SIG-M5 treated with dmso at 0.1 percent for 504 hours (cell line): ENCODE measurements around the gene BLOC1S1.

Experiments
- DNase-seq: peaks from one replicate; lab custom pipeline; 2025; ENCODE audit not compliant: unreplicated experiment; lab: John Stamatoyannopoulos, UW

BLOC1S1 gene

GRCh38 chr12:55694188-55694515 lies 21.7 kb upstream of the BLOC1S1 start:
- DNase-seq: no peak

DNA sequence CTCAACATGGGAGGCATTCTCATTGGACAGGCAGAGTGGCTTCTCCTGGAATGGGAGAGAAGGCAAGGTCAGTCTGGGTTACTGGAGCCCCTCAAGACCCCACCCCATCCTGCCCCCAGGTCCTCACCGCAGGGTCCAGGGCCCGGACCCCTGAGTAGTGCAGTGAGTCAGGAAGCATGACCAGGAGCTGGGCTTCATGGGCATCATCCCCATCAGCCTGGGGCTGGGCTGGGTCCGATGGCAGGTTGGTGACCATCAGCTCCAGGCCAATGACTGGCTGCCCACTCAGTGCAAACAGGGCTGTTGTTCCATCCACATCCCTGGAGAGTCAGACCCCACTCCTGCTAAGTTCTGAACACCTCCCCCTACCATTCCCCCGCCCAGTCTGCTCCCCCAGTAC lies 21.2 kb upstream of the BLOC1S1 start:
- DNase-seq: no peak

DNA sequence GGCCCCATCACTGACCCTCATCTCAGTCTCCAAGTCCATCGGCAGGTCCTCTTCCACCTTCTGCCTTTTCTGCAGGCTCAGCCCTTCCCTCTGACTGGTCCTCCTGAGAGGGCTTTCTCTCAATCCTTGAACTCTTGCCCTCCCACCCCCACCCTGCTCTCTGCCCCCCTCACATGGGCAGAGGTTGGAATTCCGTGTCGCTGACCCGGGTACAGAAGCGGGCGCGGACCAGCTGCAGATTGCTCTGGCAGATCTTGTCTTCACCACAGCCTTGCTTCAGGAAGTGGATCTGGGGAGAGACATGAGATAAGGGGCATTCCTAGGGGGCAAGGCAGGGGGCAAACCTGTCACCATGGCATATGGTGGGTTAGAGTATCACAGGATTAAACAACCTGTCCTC lies 20.5 kb upstream of the BLOC1S1 start:
- no peak for DNase-seq

DNA sequence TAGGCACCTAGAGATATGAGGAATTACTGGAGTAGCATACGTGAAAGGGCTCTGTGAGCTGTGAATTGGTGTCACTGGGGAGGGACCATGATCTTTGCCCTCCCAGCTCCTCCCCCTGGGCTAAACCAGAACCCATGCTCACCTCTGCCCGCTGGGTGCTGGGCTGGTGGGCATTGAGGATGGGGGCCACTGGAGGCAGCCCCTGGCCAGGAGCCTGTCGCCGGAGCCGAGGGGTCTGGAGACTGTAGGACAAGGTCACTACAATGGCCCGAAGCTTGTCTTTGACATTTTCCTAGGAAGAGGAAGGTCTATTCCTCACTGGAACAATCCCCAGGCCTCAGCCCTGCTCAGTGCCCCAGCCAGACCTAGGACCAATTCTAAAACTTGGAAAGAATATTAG lies 19.7 kb upstream of the BLOC1S1 start:
- DNase-seq: no peak

GRCh38 chr12:55696796-55697462 lies 18.9 kb upstream of the BLOC1S1 start:
- no peak for DNase-seq

DNA sequence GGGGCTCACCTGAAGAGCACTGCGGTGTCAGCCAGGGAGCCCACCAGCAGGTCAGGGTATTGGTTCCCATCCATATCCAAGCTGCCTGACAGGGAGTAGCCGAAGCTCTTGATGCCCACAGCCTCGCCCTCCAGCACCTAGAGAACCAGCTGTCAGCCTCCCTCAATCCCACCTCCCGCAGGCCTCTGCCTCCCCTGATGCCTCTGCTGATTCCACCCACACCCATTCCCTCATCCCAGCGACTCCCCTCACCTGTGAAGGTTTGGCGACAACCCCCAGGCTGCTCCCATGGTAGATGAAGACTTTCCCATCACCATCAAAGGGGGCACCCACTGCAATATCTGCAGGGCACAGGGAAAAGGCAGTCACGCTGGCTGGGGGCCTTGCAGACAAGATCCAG lies 18.2 kb upstream of the BLOC1S1 start:
- no peak for DNase-seq

DNA sequence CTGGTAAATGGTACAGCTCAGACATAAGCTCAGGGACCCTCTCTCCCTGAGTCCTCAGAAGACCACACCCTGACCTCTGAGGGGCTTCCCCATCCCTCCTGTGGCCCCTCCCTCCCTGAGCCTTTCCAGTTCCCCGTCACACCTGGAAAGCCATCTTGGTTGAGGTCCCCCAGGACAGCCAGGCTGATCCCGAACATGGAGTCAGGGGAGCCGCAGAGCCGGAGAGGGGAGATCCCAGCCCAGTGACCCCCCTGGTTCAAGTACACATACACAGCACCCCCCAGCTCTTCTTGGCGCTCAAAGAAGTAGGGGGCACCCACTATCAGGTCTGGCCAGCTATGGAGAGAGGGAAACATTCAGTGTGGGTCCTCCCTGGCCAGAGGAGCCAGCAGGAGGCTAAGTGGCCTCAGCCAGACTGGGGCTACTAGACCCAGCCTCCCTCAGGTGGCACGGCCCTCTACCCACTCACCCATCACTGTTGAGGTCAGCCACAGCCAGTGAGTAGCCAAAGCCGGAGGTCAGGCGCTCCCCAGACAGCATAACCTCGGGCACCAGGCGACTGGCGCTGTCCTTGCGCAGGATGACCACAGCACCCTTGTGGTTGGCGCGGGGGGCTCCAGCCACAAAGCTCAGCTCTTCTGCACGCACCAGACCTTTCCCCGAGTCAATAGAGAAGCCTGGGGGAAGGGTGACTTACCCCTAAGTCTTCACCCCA lies 17.4 kb upstream of the BLOC1S1 start:
- DNase-seq: no peak

GRCh38 chr12:55698965-55699364 lies 16.9 kb upstream of the BLOC1S1 start:
- no peak for DNase-seq

GRCh38 chr12:55699471-55700055 lies 16.3 kb upstream of the BLOC1S1 start:
- no peak for DNase-seq

DNA sequence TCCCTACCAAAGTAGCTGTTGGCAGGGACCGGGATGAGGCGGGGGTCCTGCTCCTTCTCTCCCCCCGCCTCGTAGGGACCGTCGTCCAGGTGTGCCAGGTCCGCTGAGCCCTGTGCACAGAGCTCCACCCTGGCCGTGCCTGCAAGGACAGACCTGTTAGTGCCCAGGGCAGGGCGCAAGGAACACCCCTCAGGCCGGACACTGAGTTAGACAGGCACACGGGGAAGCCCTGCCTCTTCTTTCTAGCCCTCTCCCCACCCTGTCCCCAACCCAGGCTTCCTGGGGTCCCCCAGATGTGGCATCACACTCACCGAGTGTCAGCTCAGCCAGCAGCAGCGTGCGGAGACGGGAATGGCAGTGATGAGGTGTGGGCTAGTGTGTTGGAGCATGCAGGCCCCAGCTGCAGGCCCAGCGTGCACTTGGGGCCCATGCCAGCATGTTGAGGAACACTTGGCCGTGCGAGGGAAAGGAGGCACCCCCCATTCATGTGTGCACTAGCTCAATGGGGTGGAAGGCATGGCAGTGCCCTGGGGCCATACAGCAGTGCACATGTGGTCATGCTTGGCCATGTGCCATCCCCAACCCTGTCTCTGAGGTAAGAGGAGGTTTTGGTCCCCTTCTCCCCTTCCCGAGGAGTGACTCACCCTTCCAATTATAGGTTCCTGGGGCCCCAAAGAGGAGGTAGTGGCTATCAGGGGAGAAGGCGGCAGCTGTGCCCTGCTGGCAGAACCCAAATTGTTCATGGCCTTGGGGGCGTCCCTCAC lies 15.4 kb upstream of the BLOC1S1 start:
- DNase-seq: peak; percentile 55

DNA sequence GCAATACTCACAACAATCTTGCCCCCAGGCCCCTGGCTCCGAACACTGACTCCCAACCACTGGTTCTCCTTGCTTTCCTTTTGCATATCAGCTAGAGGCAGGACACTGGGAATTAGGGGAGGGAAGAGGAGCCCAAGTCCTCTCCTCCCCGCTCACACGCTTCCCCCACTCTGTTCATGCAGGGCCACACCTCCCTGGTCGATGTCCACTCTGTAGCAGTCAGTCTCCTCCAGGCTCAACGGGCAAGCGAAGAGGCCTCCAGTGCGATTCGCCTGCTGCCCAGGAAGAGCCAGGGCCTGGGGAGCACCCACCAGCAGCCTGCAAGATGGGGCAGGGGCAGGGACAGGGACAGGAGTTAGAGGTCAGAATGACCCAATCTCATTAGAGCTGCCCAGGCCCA lies 13.0 kb upstream of the BLOC1S1 start:
- DNase-seq: no peak

- no peak for DNase-seq
Measured at GRCh38 chr12:55703288-55703687, 12.6 kb upstream of the BLOC1S1 start.

DNA sequence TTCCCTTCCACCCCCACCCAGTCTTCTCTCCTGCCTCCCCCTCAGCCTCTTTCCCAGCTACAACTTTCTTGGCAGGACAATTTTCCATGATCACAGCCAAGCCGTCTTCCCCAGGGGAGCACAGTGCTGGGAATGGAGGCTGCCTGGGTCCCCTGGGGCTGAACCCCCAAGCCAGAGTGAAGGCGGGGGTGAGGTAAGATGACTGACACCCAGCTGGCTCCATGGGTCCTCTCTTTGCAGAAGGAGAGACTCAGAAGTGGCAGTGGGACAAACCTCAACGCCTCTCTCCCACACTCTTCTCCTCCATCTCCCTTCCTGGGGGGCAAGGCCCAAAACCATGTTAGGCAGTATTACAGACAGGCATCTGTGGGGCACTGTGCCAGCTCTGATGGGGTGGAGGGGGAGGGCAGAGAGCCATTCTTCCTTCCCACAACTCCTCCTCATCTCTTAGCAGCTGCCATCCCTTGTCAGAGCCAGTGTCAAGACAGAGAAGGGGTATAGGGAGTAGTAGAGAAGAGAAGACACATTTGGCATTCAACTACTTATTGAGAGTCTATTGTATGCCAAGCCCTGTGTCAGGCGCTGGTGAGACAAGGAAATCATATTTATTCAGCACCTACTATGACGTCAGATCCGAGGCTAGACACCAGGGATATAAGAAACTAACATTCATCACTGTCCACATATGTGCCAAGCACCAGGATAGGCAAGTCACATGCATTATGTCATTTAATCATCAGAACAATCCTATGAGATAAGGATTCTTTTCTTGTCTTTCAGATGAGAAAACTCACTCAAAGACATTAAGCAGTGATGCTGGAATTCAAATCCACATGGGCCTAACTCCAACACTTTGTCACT lies 11.7 kb upstream of the BLOC1S1 start:
- DNase-seq: no peak

GRCh38 chr12:55704824-55705718 lies 10.8 kb upstream of the BLOC1S1 start:
- no peak for DNase-seq

DNA sequence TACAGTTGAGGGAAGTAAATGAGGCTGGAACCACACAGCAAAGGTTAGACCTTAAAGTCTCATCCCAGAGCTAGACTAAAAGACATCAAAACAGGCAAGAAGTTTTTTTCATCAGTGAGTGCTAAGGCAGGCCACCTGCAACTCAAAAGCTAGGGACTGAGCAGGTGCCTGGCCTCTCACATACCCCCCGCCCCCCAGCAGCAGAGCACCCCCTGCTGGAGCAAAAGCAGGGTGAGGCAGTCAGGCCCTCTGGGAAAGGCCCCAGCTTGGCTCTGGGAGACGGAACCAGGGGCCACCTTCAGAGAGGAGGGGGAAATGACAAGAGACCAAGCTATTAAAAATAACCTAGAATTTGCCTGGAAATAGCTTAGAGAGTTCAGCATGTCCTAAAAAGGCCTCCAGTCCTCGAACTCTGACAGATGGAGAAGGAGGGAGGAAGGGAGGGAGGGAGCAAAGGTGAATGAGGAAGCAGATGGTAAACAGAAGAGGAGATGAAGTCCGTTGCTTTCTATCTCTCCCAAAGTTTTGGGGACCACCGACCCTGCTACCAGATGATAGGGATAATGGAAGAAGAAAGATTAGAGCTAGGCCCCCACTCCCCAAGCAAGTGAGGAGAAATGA lies 10.0 kb upstream of the BLOC1S1 start:
- DNase-seq: no peak

DNA sequence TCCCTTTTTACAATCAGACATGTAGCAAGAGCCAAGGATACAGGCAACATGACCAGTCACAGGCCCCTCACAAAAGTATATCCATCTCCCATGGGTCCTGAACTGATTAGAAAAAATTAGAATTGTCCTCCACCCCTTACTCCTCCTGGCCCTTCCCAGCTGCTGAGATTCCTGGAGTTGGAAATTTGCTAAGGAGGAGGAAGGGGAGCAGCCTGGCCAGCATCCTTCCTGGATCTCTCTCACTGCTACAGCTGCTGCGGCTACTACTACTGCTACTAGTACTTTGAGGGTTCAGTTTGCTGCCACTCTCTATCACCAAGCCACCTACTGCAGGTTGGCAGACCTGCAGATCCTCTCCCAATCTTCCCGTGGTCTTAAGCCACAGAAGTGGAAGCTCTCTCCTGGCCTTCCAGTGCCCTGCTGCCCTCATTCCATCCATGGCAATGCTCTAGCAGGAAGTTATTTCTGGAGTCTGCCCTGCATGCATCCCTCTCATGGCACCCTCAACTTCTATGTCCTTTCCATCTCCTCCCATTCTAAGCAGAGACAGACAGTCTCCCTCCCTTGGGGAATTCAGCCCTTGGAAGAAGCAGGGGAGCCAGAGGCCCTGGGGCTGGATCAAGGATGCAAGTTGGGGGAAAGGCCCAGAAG lies 9.2 kb upstream of the BLOC1S1 start:
- DNase-seq: no peak

DNA sequence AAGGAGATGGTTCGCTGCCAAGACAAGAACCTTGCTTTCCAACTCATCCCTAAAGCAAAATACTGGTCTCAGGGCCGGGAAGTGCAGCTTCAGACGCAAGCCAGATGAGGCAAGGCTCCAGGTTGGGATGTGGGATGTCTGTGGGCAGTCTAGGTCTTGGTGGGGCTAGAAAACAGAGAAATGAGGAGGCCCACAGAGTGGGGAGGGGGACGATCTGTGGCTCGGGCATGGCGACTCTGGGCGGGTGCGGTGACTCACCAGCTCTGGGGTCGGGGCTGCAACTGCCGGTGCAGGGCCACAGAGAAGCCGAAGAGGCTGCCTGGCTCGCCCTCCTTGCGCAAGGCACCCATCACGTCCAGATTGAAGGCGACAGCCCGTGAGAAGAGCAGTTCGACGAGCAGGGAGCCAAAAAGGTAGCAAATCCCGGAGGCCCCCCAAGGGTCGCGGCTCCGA lies 8.6 kb upstream of the BLOC1S1 start:
- peak; percentile 70 for DNase-seq

DNA sequence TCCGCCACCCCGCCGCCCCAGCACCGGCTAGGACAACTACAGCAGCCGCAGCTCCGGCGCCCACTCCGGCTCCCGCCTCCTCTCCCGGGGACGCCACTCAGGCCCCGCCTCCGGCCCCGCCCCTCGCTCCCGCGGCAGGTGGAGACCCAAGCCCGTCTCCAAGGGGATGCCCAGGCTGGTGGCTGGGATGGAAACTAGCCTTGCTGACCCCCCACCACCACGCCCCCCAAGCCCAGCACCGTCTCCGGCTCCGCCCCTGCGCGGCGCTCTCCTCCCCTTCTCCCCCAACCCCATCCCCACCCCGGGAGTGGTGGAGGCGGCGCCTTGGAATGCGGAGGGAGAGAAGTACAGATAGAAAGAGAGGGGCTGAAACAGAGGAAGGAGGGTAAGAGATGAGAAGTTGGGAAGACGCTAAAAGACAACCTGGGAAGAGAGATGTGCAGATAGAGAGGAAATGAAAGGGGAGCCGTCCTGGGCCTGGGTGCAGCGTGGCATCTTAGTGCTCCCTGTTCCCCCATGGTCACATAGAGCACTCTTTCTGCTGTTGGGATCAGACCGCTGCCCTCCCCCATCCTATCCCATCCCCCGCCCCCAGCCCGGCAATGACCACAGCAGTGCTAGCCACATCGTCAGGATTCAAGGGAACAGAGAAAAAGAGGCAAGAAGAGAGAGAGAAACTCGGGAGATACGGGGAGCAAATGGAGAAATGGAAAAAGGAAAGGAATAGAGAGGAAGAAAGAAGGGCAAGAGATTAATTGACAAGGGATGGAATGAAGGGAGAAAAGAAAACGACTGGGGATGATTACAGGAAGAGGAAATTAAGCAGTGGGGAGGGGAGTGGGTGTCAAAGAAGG lies 7.8 kb upstream of the BLOC1S1 start, which contains the start of gene ITGA7:
ITGA7 (minus strand) TSS at position 64 of the 854 bp plus-strand sequence. CDS start 222 bp downstream, outside the sequence.
- no peak for DNase-seq
